ENCODE results near the gene FKBP2. TPM values are rescaled to one million over a fixed set of nuclear protein-coding genes. Genes with fewer than 3 reads are reported as not detected.

The FKBP2 gene
- total RNA-seq (10 to 100 TPM; 24.1 to 28.9 TPM), polyA plus RNA-seq (10 to 100 TPM; 84.9 to 91.8 (median 85.5) TPM), total RNA-seq (0.07 to 1.6 (median 0.52) reads per million in 6 experiments)

GRCh38 chr11:64240435-64241240 is at the start of gene FKBP2:
Gene FKBP2 (plus strand): TSS chr11:64241095. CDS start chr11:64242388, 1,293 bp downstream.
- peak within 1 kb of the TSS; percentile 96 to 100 (median 99) for H3K27ac Mint-ChIP-seq
- H3K27me3 Mint-ChIP-seq = no peaks in the 10 kb centered on the region
- POLR2A ChIA-PET = interaction anchor here (0.6 to 13.8 kb wide), 16 partner anchors 7 to 1487 kb away, joined by 3 to 176 read pairs (median 8); partner anchors contain the start of genes BAD, DNAJC4, ESRRA and FERMT3
- DNase-seq (peak; percentile 96 to 99 (median 98)), ATAC-seq (peak; percentile 73 to 75)
- peaks cover 12 to 47% (median 40%) of the 10 kb centered on the region in 4 donors for H3K4me1 Mint-ChIP-seq
- H3K36me3 Mint-ChIP-seq = peaks cover 0 to 15% (median 0%) of the 10 kb centered on the region in 3 donors
- H3K9me3 Mint-ChIP-seq = no peaks in the 10 kb centered on the region
- H3K4me3 Mint-ChIP-seq = peak within 1 kb of the TSS; percentile 86 to 96 (median 93)

GRCh38 chr11:64192434-64192833 is 48.5 kb upstream of the FKBP2 start:
- Mint-ChIP-seq H3K9me3 (no peaks in the 10 kb centered on the region), H3K4me1 (peaks cover 15 to 50% (median 26%) of the 10 kb centered on the region in 4 donors), H3K4me3 (peak overlapping the region in 3 of 10 donors; percentile 24 to 33 (median 30)), H3K27ac (peak overlapping the region in 6 of 10 donors; percentile 9 to 50 (median 36)), H3K36me3 (peaks cover 0 to 80% (median 13%) of the 10 kb centered on the region in 3 donors), H3K27me3 (no peaks in the 10 kb centered on the region)
- no peak for ATAC-seq
- POLR2A ChIA-PET = no interaction called here
- no peak for DNase-seq

GRCh38 chr11:64196626-64197025 is 44.3 kb upstream of the FKBP2 start:
- Mint-ChIP-seq H3K9me3 (no peaks in the 10 kb centered on the region), H3K27me3 (no peaks in the 10 kb centered on the region), H3K4me1 (peaks cover 10 to 26% (median 12%) of the 10 kb centered on the region in 4 donors), H3K36me3 (peaks cover 0 to 95% (median 15%) of the 10 kb centered on the region in 3 donors), H3K27ac (peak overlapping the region in 3 of 10 donors; percentile 16 to 75 (median 40)), H3K4me3 (no peak overlapping the region)
- DNase-seq (no peak), ATAC-seq (no peak)
- POLR2A ChIA-PET = interaction anchor here (0.8 to 1.9 kb wide), 2 partner anchors 11 to 30 kb away, joined by 4 to 5 read pairs; partner anchors contain the start of gene MACROD1

- Mint-ChIP-seq H3K9me3 (no peaks in the 10 kb centered on the region), H3K4me3 (no peak overlapping the region), H3K27ac (peak overlapping the region in 1 of 10 donors; percentile 18), H3K27me3 (no peaks in the 10 kb centered on the region), H3K4me1 (peaks cover 7 to 19% (median 11%) of the 10 kb centered on the region in 4 donors), H3K36me3 (peaks cover 0 to 96% (median 15%) of the 10 kb centered on the region in 3 donors)
- DNase-seq (no peak), ATAC-seq (no peak)
- POLR2A ChIA-PET = interaction anchor here (0.7 kb wide), 1 partner anchor 147 kb away, joined by 4 read pairs; no protein-coding TSS in a partner anchor
Measured at GRCh38 chr11:64198511-64198910, 42.4 kb upstream of the FKBP2 start.

- no peak overlapping the region for H3K4me3 Mint-ChIP-seq
- H3K36me3 Mint-ChIP-seq = peaks cover 4 to 79% (median 10%) of the 10 kb centered on the region in 3 donors
- H3K27ac Mint-ChIP-seq = peak overlapping the region in 3 of 10 donors; percentile 36 to 63 (median 49)
- H3K9me3 Mint-ChIP-seq = no peaks in the 10 kb centered on the region
- H3K27me3 Mint-ChIP-seq = no peaks in the 10 kb centered on the region
- POLR2A ChIA-PET = interaction anchor here (0.6 to 2.0 kb wide), 3 partner anchors 16 to 1133 kb away, joined by 3 to 5 read pairs (median 3); partner anchors contain the start of gene STIP1
- peaks cover 18 to 39% (median 33%) of the 10 kb centered on the region in 4 donors for H3K4me1 Mint-ChIP-seq
- ATAC-seq (no peak), DNase-seq (no peak)
Measured at GRCh38 chr11:64201543-64201942, 39.4 kb upstream of the FKBP2 start.

- ATAC-seq (no peak), DNase-seq (no peak)
- Mint-ChIP-seq H3K27me3 (no peaks in the 10 kb centered on the region), H3K9me3 (no peaks in the 10 kb centered on the region), H3K27ac (peak overlapping the region in 4 of 10 donors; percentile 18 to 80 (median 59)), H3K4me3 (no peak overlapping the region), H3K4me1 (peaks cover 15 to 39% (median 34%) of the 10 kb centered on the region in 4 donors), H3K36me3 (peaks cover 4 to 65% (median 4%) of the 10 kb centered on the region in 3 donors)
- POLR2A ChIA-PET = interaction anchor here (0.6 to 10.7 kb wide), 6 partner anchors 15 to 1472 kb away, joined by 3 to 290 read pairs (median 46); partner anchors contain the start of genes DNAJC4, FKBP2, NUDT22 and PLCB3
Measured at GRCh38 chr11:64202992-64203391, 37.9 kb upstream of the FKBP2 start.

- H3K36me3 Mint-ChIP-seq = peaks cover 4 to 60% (median 4%) of the 10 kb centered on the region in 3 donors
- DNase-seq (no peak), ATAC-seq (no peak)
- H3K9me3 Mint-ChIP-seq = no peaks in the 10 kb centered on the region
- H3K27ac Mint-ChIP-seq = peak overlapping the region in 8 of 10 donors; percentile 15 to 80 (median 63)
- POLR2A ChIA-PET = interaction anchor here (0.6 to 10.7 kb wide), 8 partner anchors 15 to 143 kb away, joined by 3 to 290 read pairs (median 70); partner anchors contain the start of genes BAD, CATSPERZ, DNAJC4 and ESRRA
- H3K4me3 Mint-ChIP-seq = no peak overlapping the region
- H3K27me3 Mint-ChIP-seq = no peaks in the 10 kb centered on the region
- peaks cover 15 to 43% (median 39%) of the 10 kb centered on the region in 4 donors for H3K4me1 Mint-ChIP-seq
Measured at GRCh38 chr11:64203421-64204079, 37.3 kb upstream of the FKBP2 start.

- H3K27me3 Mint-ChIP-seq = no peaks in the 10 kb centered on the region
- H3K9me3 Mint-ChIP-seq = no peaks in the 10 kb centered on the region
- H3K27ac Mint-ChIP-seq = peak overlapping the region in 9 of 10 donors; percentile 82 to 95 (median 92)
- no peak for DNase-seq
- H3K36me3 Mint-ChIP-seq = peaks cover 4 to 58% (median 4%) of the 10 kb centered on the region in 3 donors
- POLR2A ChIA-PET = interaction anchor here (0.6 to 10.7 kb wide), 10 partner anchors 10 to 114 kb away, joined by 4 to 290 read pairs (median 70); partner anchors contain the start of genes BAD, CATSPERZ, DNAJC4 and ESRRA
- no peak for ATAC-seq
- H3K4me3 Mint-ChIP-seq = peak overlapping the region in 3 of 10 donors; percentile 50 to 88 (median 76)
- peaks cover 19 to 48% (median 45%) of the 10 kb centered on the region in 4 donors for H3K4me1 Mint-ChIP-seq
Measured at GRCh38 chr11:64204080-64204440, 36.8 kb upstream of the FKBP2 start.

GRCh38 chr11:64204464-64204989 is 36.4 kb upstream of the FKBP2 start:
- no peaks in the 10 kb centered on the region for H3K9me3 Mint-ChIP-seq
- H3K4me1 Mint-ChIP-seq = peaks cover 22 to 50% (median 48%) of the 10 kb centered on the region in 4 donors
- H3K4me3 Mint-ChIP-seq = peak overlapping the region; percentile 48 to 88 (median 76)
- H3K36me3 Mint-ChIP-seq = peaks cover 4 to 57% (median 4%) of the 10 kb centered on the region in 3 donors
- POLR2A ChIA-PET = interaction anchor here (0.6 to 10.7 kb wide), 13 partner anchors 9 to 710 kb away, joined by 3 to 290 read pairs (median 37); partner anchors contain the start of genes BAD, CATSPERZ, DNAJC4 and ESRRA
- DNase-seq = peak; percentile 73 to 92 (median 84)
- ATAC-seq = peak; percentile 66 to 67
- no peaks in the 10 kb centered on the region for H3K27me3 Mint-ChIP-seq
- H3K27ac Mint-ChIP-seq = peak overlapping the region; percentile 82 to 95 (median 92)

- DNase-seq = peak; percentile 52 to 86 (median 64)
- Mint-ChIP-seq H3K36me3 (peaks cover 2 to 56% (median 4%) of the 10 kb centered on the region in 3 donors), H3K27me3 (no peaks in the 10 kb centered on the region), H3K27ac (peak within 1 kb of the TSS; percentile 89 to 97 (median 94)), H3K4me1 (peaks cover 24 to 57% (median 51%) of the 10 kb centered on the region in 4 donors), H3K9me3 (no peaks in the 10 kb centered on the region), H3K4me3 (peak within 1 kb of the TSS; percentile 88 to 96 (median 94))
- POLR2A ChIA-PET = interaction anchor here (0.5 to 10.7 kb wide), 19 partner anchors 12 to 1479 kb away, joined by 3 to 290 read pairs (median 5); partner anchors contain the start of genes BAD, CATSPERZ, DNAJC4 and ESRRA
- ATAC-seq = peak; percentile 63 to 71
Measured at GRCh38 chr11:64206457-64207255, 34.2 kb upstream of the FKBP2 start, which contains the start of gene FERMT3. Gene FERMT3 (plus strand): TSS chr11:64206721. CDS start chr11:64207365, 644 bp downstream.
